Measurements from ENCODE around the gene ADAMTS10. TPM values are rescaled to one million over a fixed set of nuclear protein-coding genes. Genes with fewer than 3 reads are reported as not detected.
"Not testable (repeated sequence)": the region's sequence is repeated elsewhere in the genome, so short reads cannot be mapped to it uniquely, and the experiment has no call there.

The ADAMTS10 gene
- not detected in 2 replicates for total RNA-seq (2014; rRNA removed; shearing (Covaris generic))
- polyA plus RNA-seq (2015; cell fraction: cytosol; rRNA removed), result not detected in 2 replicates
- 0.22 TPM in 1 of 2 replicates, not detected in the other for polyA plus RNA-seq (2015; cell fraction: nucleus; rRNA removed)

GRCh38 chr19:8610041-8610935 is at the start of gene ADAMTS10:
Gene ADAMTS10 (minus strand): TSS chr19:8610715. CDS start chr19:8605710, 5,005 bp downstream.
- no peak for DNase-seq (ENCODE audit: low read depth)

- no peak for DNase-seq (ENCODE audit: low read depth)
Measured at GRCh38 chr19:8659905-8660304, 49.4 kb upstream of the ADAMTS10 start.

- DNase-seq (ENCODE audit: low read depth), result no peak
Measured at GRCh38 chr19:8657869-8658268, 47.4 kb upstream of the ADAMTS10 start.

GRCh38 chr19:8655340-8655709 is 44.8 kb upstream of the ADAMTS10 start:
- no peak for DNase-seq (ENCODE audit: low read depth)

GRCh38 chr19:8654591-8655339 is 44.2 kb upstream of the ADAMTS10 start:
- peak; percentile 20 for DNase-seq (ENCODE audit: low read depth)

GRCh38 chr19:8648240-8648639 is 37.7 kb upstream of the ADAMTS10 start:
- DNase-seq (ENCODE audit: low read depth), result no peak

GRCh38 chr19:8643860-8644653 is 33.5 kb upstream of the ADAMTS10 start:
- DNase-seq (ENCODE audit: low read depth), result no peak

- no peak for DNase-seq (ENCODE audit: low read depth)
Measured at GRCh38 chr19:8642561-8642960, 32.0 kb upstream of the ADAMTS10 start.

GRCh38 chr19:8641908-8642547 is 31.5 kb upstream of the ADAMTS10 start:
- peak; percentile 25 for DNase-seq (ENCODE audit: low read depth)

- DNase-seq (ENCODE audit: low read depth), result no peak
Measured at GRCh38 chr19:8641221-8641907, 30.8 kb upstream of the ADAMTS10 start.

- DNase-seq (ENCODE audit: low read depth), result no peak
Measured at GRCh38 chr19:8640402-8641004, 30.0 kb upstream of the ADAMTS10 start.

- DNase-seq (ENCODE audit: low read depth), result no peak
Measured at GRCh38 chr19:8639821-8640401, 29.4 kb upstream of the ADAMTS10 start.

- no peak for DNase-seq (ENCODE audit: low read depth)
Measured at GRCh38 chr19:8638078-8638619, 27.6 kb upstream of the ADAMTS10 start.

- not testable (repeated sequence) for DNase-seq (ENCODE audit: low read depth)
Measured at GRCh38 chr19:8637070-8637469, 26.6 kb upstream of the ADAMTS10 start.

GRCh38 chr19:8635422-8635821 is 24.9 kb upstream of the ADAMTS10 start:
- no peak for DNase-seq (ENCODE audit: low read depth)

GRCh38 chr19:8631425-8631819 is 20.9 kb upstream of the ADAMTS10 start:
- no peak for DNase-seq (ENCODE audit: low read depth)

GRCh38 chr19:8630796-8631424 is 20.4 kb upstream of the ADAMTS10 start:
- no peak for DNase-seq (ENCODE audit: low read depth)

GRCh38 chr19:8629996-8630683 is 19.6 kb upstream of the ADAMTS10 start, which contains the start of gene NFILZ:
Gene NFILZ (plus strand): TSS chr19:8630633. CDS start chr19:8676766, 46,133 bp downstream.
- no peak for DNase-seq (ENCODE audit: low read depth)

All from HT1080 (cell line).